Measurements from ENCODE around the gene PCDHB5. TPM values are rescaled to one million over a fixed set of nuclear protein-coding genes. Genes with fewer than 3 reads are reported as not detected.
"Not testable (repeated sequence)": the region's sequence is repeated elsewhere in the genome, so short reads cannot be mapped to it uniquely, and the experiment has no call there.

PCDHB5 gene
- total RNA-seq, 2 experiments from 2014 or later = not detected

DNA sequence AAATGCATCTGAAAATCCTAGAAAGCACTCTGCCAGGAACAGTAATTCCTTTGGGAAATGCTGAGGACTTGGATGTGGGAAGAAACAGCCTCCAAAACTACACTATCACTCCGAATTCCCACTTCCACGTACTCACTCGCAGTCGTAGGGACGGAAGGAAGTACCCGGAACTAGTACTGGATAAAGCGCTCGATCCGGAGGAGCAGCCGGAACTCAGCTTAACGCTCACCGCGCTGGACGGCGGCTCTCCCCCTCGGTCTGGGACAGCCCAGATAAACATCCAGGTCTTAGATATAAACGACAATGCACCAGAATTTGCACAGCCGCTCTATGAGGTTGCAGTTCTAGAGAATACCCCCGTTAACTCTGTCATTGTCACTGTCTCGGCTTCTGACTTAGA lies 33.9 kb upstream of the PCDHB5 start:
- H2AFZ ChIP-seq (ENCODE audit: low read length) = no peak overlapping the region
- H3K27ac ChIP-seq (ENCODE audit: low read depth, low read length, poor library complexity, severe bottlenecking) = no peak overlapping the region
- no TSS peak for BruUV-seq (replicated peaks)
- no peaks in the 10 kb centered on the region for H3K9me3 ChIP-seq (ENCODE audit: low read length)
- no peak overlapping the region for H3K4me3 ChIP-seq (ENCODE audit: low read depth, low read length, poor library complexity, severe bottlenecking)
- H3K4me1 ChIP-seq (ENCODE audit: insufficient read depth, low read length, poor library complexity, severe bottlenecking) = no peaks in the 10 kb centered on the region
- ChIA-PET POLR2A (no interaction called here), CTCF (ENCODE audit: unreplicated experiment) (no interaction called here)
- DNase-seq (ENCODE audit: low spot score) = no peak
- H4K20me1 ChIP-seq (ENCODE audit: insufficient read depth, low read length) = no peaks in the 10 kb centered on the region
- TF ChIP-seq CTCF (conservative IDR thresholded peaks at IDR 0.05; ENCODE audit: low read length) (no peak), EZH2phosphoT487 (IDR thresholded peaks at IDR 0.05; ENCODE audit: borderline replicate concordance, low read depth, low read length) (no peak)
- H3K4me2 ChIP-seq (ENCODE audit: low read length) = no peak overlapping the region
- no peaks in the 10 kb centered on the region for H3K36me3 ChIP-seq (ENCODE audit: insufficient read depth, low read length)
- intact Hi-C loops (cut with micrococcal nuclease; ENCODE audit: unreplicated experiment) = no loop called here
- no peaks in the 10 kb centered on the region for H3K9me2 ChIP-seq (ENCODE audit: insufficient read depth, low read length)
- no peaks in the 10 kb centered on the region for H3K79me2 ChIP-seq (ENCODE audit: insufficient read depth, low read depth, low read length)

DNA sequence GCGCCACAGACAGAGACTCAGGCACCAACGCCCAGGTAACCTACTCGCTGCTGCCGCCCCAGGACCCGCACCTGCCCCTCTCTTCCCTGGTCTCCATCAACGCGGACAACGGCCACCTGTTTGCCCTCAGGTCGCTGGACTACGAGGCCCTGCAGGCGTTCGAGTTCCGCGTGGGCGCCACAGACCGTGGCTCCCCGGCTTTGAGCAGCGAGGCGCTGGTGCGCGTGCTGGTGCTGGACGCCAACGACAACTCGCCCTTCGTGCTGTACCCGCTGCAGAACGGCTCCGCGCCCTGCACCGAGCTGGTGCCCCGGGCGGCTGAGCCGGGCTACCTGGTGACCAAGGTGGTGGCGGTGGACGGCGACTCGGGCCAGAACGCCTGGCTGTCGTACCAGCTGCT lies 32.9 kb upstream of the PCDHB5 start:
- intact Hi-C loops (cut with micrococcal nuclease; ENCODE audit: unreplicated experiment); H3K79me2 ChIP-seq (ENCODE audit: insufficient read depth, low read depth, low read length); BruUV-seq (replicated peaks); CTCF ChIA-PET (ENCODE audit: unreplicated experiment); H2AFZ ChIP-seq (ENCODE audit: low read length); H4K20me1 ChIP-seq (ENCODE audit: insufficient read depth, low read length); H3K4me2 ChIP-seq (ENCODE audit: low read length); POLR2A ChIA-PET; H3K36me3 ChIP-seq (ENCODE audit: insufficient read depth, low read length); H3K9me2 ChIP-seq (ENCODE audit: insufficient read depth, low read length); H3K4me3 ChIP-seq (ENCODE audit: low read depth, low read length, poor library complexity, severe bottlenecking); H3K27ac ChIP-seq (ENCODE audit: low read depth, low read length, poor library complexity, severe bottlenecking); H3K4me1 ChIP-seq (ENCODE audit: insufficient read depth, low read length, poor library complexity, severe bottlenecking); H3K9me3 ChIP-seq (ENCODE audit: low read length); DNase-seq (ENCODE audit: low spot score): not testable (repeated sequence)

DNA sequence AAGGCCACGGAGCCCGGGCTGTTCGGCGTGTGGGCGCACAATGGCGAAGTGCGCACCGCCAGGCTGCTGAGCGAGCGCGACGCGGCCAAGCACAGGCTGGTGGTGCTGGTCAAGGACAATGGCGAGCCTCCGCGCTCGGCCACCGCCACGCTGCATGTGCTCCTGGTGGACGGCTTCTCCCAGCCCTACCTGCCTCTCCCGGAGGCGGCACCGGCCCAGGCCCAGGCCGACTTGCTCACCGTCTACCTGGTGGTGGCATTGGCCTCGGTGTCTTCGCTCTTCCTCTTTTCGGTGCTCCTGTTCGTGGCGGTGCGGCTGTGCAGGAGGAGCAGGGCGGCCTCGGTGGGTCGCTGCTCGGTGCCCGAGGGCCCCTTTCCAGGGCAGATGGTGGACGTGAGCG lies 32.5 kb upstream of the PCDHB5 start:
- H3K9me3 ChIP-seq (ENCODE audit: low read length); DNase-seq (ENCODE audit: low spot score); BruUV-seq (replicated peaks); H3K9me2 ChIP-seq (ENCODE audit: insufficient read depth, low read length); H3K79me2 ChIP-seq (ENCODE audit: insufficient read depth, low read depth, low read length); POLR2A ChIA-PET; H2AFZ ChIP-seq (ENCODE audit: low read length); H4K20me1 ChIP-seq (ENCODE audit: insufficient read depth, low read length); H3K4me2 ChIP-seq (ENCODE audit: low read length); H3K27ac ChIP-seq (ENCODE audit: low read depth, low read length, poor library complexity, severe bottlenecking); H3K4me3 ChIP-seq (ENCODE audit: low read depth, low read length, poor library complexity, severe bottlenecking); H3K4me1 ChIP-seq (ENCODE audit: insufficient read depth, low read length, poor library complexity, severe bottlenecking); intact Hi-C loops (cut with micrococcal nuclease; ENCODE audit: unreplicated experiment); CTCF ChIA-PET (ENCODE audit: unreplicated experiment); H3K36me3 ChIP-seq (ENCODE audit: insufficient read depth, low read length): not testable (repeated sequence)

- CTCF ChIA-PET (ENCODE audit: unreplicated experiment) = no interaction called here
- Histone ChIP-seq H3K9me2 (ENCODE audit: insufficient read depth, low read length) (no peaks in the 10 kb centered on the region), H3K79me2 (ENCODE audit: insufficient read depth, low read depth, low read length) (no peaks in the 10 kb centered on the region), H4K20me1 (ENCODE audit: insufficient read depth, low read length) (no peaks in the 10 kb centered on the region), H3K4me2 (ENCODE audit: low read length) (no peak overlapping the region), H3K27ac (ENCODE audit: low read depth, low read length, poor library complexity, severe bottlenecking) (no peak overlapping the region), H2AFZ (ENCODE audit: low read length) (no peak overlapping the region), H3K9me3 (ENCODE audit: low read length) (no peaks in the 10 kb centered on the region), H3K4me3 (ENCODE audit: low read depth, low read length, poor library complexity, severe bottlenecking) (no peak overlapping the region), H3K4me1 (ENCODE audit: insufficient read depth, low read length, poor library complexity, severe bottlenecking) (no peaks in the 10 kb centered on the region), H3K36me3 (ENCODE audit: insufficient read depth, low read length) (no peaks in the 10 kb centered on the region)
- POLR2A ChIA-PET = no interaction called here
- no peak for TF ChIP-seq CTCF (conservative IDR thresholded peaks at IDR 0.05; ENCODE audit: low read length)
- TF ChIP-seq EZH2phosphoT487 (IDR thresholded peaks at IDR 0.05; ENCODE audit: borderline replicate concordance, low read depth, low read length) = no peak
- no peak for DNase-seq (ENCODE audit: low spot score)
- intact Hi-C loops (cut with micrococcal nuclease; ENCODE audit: unreplicated experiment) = no loop called here
- BruUV-seq (replicated peaks) = no TSS peak
These were observed 29.7 kb upstream of the PCDHB5 start for GRCh38 chr5:141105350-141105749.
